ENCODE measurements around the gene ENO2. TPM values are rescaled to one million over a fixed set of nuclear protein-coding genes. Genes with fewer than 3 reads are reported as not detected.

The ENO2 gene
- total RNA-seq, 1 donor from 2014 or later: 2.9 TPM

DNA sequence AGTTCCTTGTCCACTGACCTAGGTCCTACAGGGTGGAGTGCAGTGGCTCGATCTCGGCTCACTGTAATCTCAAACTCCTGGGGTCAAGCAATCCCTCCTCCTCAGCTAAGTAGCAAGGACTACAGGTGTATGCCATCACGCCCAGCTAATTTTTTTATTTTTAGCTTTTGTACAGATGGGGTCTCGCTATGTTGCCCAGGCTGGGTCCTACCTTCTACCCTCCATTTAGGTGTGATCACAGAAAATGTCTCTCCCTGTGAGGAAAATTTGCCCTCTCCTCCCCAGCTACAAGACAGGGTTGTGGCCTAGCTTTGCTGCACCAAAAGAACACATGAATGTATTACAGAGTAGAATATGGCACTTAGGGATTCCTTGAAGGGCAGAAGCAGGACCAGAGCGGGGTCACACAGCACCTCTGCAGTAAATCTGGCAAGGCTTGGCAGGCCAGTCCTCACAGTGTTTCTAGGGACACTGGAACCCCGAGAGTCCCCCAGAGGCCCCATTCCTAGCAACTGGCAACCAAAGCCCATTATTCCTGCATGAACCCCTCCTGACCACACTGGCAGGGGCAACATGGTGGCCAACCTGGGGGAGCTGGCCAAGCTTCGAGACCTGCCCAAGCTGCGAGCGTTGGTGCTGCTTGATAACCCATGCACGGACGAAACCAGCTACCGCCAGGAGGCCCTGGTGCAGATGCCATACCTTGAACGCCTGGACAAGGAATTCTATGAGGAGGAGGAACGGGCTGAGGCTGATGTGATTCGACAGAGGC, 2.0 kb upstream of the ENO2 start:
- DNase-seq: no peak

DNA sequence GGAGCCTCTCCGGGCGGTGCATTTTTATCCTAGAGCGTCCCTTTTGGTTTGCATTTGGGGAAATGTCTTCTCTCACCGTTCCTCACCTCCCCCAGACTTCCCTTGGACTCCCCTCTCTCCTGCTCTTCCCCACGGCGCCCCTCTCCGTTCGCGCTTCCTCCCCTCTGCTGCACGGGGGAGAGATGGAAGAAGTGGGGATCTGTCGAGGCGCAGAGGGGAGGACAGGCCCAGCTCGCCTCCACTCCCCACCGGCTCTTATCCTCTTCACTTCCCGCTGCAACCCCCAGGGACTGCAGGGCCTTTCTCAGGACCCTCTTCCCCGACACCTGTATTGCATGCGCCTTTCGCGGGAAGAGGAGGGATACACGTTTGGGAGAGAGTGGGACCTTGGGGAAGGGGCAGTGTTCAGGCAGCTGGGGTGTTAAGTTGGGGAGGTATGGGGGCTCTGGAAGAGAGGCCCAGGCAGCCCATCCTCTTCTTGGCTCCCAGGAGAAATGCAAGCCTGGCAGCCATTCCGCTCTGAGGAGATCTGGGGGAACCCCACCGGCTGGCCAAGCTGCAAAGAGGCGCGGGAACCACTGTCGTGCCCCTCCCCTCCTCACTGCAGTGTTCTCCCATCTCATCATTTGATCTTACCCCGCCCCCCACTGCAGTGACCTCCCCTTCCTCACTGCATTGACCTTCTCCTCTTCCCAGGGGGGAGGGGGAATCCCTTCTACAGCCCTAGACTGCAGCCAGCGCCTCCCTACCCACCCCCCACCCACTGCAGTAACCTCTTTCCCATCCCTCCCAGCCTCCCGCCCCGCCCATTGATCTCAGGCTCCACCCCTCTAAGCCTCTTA, 788 bp downstream of the ENO2 start:
- DNase-seq: no peak

DNA sequence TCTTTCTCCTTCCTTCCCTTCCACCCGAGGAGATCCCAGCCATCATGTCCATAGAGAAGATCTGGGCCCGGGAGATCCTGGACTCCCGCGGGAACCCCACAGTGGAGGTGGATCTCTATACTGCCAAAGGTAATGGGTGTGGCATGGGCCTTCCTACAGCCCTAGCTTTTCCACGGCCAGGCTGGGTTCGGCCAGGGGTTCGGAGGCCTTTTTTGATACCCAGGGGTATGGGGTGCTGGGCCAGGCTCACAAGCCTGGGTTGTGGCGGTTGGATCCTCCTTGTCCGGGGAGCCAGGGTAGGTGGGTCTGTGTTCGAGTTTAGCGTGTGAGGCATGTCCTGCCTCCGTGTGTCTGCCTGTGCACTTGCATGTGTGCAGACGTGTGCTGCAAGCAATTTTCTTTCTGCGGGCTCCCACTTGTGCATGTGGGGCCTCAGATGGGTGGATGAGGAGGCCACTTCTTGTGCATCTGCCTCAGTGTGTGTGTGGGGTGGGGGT, 1.5 kb downstream of the ENO2 start:
- no peak for DNase-seq

DNA sequence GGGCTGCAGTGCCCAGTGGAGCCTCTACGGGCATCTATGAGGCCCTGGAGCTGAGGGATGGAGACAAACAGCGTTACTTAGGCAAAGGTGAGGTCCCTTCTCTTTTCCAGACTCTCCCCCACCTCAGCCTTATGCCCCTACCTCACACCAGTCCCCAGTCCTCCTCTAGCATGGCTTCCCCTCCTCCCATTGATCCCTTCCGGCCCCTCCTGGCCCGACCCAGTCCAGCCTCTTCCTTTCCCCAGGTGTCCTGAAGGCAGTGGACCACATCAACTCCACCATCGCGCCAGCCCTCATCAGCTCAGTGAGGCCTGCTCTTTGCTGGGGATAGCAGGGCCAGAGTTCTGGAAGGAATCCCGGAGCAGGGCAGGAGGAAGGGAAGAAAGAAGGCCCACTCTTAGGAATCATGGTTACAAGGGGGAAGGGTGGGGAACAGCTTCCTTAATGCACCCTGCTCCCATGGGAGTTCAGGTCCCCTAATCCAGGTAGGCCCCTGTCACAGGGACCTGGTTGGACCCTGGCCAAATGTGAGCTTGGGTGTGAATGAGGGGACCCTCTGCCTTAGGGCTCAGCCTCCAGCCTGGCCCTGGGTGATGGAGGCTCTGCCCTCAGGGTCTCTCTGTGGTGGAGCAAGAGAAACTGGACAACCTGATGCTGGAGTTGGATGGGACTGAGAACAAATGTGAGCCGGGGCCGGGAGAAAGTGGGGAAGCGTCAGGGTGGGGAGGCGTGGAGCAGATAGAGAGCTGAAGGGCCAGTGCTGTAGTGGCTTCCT, 2.2 kb downstream of the ENO2 start:
- no peak for DNase-seq

DNA sequence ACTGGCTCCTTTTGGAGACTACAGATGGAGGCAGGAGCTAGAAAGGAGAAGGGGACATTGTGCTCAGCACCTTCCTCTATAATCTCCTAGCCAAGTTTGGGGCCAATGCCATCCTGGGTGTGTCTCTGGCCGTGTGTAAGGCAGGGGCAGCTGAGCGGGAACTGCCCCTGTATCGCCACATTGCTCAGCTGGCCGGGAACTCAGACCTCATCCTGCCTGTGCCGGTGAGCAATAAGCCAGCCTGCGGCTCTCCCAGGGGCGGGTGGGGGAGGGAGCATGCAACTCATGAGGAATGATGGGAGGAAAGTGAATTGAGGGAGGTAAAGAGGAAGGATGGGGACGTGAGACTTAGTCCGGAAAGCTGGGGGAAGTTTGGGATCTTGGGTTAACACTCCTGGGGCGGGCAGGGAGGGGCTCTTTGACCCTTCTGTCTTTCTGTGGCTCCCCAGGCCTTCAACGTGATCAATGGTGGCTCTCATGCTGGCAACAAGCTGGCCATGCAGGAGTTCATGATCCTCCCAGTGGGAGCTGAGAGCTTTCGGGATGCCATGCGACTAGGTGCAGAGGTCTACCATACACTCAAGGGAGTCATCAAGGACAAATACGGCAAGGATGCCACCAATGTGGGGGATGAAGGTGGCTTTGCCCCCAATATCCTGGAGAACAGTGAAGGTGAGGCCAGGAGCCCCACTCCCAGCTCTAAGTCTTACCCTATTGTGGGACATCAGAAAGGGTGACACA, 3.3 kb downstream of the ENO2 start:
- no peak for DNase-seq

DNA sequence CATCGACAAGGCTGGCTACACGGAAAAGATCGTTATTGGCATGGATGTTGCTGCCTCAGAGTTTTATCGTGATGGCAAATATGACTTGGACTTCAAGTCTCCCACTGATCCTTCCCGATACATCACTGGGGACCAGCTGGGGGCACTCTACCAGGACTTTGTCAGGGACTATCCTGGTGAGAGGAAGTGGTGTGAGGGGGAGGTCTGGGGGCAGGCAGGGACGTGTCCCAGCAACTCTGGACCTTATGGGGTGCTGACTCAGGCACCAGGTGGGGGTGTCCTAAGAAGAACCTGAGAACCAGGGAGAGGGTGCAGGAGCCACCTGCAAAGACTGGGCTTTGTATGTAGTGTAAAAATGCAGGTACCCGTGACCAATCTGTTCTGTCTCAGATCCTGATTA, 5.2 kb downstream of the ENO2 start:
- no peak for DNase-seq

DNA sequence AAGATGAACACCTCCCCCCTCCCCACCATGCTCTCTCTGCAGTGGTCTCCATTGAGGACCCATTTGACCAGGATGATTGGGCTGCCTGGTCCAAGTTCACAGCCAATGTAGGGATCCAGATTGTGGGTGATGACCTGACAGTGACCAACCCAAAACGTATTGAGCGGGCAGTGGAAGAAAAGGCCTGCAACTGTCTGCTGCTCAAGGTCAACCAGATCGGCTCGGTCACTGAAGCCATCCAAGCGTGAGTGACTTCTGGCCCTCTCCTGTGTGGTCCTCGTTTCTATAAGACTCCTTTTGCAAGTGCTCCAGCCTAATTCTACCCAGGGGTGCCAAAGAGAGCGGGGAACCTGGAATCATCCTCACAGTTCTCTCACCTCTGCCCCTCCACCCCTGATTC, 7.2 kb downstream of the ENO2 start:
- no peak for DNase-seq

DNA sequence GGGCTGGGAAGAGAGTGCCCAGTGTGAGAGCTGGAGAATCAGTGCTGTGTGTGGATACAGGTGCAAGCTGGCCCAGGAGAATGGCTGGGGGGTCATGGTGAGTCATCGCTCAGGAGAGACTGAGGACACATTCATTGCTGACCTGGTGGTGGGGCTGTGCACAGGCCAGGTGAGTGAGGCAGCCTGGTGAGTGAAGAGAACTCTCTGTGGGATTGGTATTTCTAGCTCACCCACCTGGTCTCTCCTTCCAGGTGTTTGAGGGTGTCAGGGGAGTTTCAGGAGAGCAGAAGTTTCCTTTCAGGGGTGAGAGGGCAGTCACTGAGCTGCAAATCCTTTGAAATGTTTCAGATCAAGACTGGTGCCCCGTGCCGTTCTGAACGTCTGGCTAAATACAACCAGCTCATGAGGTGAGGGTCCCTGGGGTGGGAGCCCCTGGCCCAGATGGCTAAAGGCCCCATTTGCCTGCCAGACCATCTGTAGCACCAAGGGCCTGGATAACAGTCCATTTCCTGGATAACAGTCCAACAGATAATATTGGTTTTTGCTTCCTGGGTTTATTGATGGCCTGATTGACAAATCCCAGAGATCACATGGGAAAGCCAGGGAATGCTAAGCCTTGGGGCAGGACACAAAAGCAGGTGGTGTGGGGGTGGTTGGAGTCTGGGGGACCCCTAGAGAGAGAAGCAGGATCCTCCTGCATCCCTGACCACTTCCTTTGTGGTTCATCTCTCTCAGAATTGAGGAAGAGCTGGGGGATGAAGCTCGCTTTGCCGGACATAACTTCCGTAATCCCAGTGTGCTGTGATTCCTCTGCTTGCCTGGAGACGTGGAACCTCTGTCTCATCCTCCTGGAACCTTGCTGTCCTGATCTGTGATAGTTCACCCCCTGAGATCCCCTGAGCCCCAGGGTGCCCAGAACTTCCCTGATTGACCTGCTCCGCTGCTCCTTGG, 7.9 kb downstream of the ENO2 start:
- DNase-seq: no peak

DNA sequence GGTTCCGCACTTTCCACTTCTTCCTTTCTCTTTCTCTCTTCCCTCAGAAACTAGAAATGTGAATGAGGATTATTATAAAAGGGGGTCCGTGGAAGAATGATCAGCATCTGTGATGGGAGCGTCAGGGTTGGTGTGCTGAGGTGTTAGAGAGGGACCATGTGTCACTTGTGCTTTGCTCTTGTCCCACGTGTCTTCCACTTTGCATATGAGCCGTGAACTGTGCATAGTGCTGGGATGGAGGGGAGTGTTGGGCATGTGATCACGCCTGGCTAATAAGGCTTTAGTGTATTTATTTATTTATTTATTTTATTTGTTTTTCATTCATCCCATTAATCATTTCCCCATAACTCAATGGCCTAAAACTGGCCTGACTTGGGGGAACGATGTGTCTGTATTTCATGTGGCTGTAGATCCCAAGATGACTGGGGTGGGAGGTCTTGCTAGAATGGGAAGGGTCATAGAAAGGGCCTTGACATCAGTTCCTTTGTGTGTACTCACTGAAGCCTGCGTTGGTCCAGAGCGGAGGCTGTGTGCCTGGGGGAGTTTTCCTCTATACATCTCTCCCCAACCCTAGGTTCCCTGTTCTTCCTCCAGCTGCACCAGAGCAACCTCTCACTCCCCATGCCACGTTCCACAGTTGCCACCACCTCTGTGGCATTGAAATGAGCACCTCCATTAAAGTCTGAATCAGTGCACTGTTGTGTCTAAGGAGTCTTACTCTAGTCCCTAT, 8.8 kb downstream of the ENO2 start:
- no peak for DNase-seq

DNA sequence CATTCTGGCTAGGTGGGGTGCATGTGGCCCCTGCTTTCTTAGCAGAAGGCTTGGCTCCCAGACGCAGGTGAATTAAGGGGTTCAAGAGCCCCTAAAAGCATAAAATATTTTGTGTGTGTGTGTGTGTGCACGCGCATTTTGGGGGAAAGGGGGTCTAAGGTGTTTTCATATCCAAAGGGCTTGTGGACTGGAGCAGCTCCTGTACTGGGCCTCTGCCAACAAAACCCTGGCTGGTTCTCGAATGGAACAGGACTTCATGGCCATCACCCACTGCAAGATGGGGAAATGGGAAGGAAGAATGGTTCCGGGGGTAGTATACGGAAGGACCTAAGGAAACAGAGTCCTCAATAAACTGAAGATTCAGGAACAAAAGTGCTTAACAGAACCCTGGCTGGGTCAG, 9.5 kb downstream of the ENO2 start:
- DNase-seq: no peak

DNA sequence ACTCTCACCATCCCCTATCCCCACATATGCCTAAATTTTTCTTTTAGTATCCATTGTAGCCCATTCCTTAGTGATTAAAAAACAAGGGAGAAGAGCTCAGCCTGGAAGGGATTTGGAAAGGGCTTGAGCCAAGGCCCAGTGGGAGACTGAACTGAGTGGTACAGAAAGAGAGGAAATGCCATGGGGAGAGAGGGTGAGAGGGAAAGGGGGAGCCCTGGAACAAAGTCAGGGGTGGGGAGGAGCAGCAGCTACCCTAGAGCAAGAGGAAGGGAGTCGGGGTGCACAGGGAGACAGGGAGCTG, 10.8 kb downstream of the ENO2 start:
- no peak for DNase-seq

DNA sequence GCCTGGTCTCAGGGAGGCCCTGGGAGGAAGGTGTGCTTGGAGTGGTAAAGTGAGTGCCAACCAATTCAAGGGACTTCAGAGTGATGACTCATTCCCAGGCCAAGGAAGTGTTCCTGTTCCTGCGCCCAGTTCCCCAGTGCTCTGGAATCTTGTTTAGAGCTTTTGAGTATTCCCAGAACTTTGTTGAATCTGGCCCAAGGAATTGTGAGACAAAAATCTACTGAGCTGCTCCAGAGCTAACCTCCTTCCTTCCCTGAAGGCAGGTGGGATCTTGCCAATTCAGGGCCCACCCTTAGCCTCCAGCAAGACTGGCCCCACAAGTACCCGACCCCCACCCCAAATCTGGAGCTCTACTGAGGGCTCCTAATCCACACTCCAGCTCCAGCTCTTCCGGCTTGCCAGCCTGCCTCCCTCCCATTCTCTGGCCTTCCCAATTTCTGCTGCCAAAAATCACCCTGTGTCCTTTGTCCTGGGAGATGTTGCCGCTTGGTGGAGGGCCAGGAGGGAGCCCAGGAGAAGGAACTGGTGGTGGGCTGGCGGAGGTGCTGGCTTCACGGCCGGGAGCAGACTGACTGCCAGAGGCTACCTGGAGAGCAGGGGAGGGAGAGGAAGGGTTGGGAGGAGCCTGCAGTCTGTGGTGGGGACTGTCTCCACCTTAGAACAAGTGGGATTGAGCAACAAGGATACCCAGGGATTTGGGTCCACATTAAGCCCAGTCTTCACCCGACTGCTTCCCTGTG, 11.3 kb downstream of the ENO2 start:
- DNase-seq: peak; percentile 85

DNA sequence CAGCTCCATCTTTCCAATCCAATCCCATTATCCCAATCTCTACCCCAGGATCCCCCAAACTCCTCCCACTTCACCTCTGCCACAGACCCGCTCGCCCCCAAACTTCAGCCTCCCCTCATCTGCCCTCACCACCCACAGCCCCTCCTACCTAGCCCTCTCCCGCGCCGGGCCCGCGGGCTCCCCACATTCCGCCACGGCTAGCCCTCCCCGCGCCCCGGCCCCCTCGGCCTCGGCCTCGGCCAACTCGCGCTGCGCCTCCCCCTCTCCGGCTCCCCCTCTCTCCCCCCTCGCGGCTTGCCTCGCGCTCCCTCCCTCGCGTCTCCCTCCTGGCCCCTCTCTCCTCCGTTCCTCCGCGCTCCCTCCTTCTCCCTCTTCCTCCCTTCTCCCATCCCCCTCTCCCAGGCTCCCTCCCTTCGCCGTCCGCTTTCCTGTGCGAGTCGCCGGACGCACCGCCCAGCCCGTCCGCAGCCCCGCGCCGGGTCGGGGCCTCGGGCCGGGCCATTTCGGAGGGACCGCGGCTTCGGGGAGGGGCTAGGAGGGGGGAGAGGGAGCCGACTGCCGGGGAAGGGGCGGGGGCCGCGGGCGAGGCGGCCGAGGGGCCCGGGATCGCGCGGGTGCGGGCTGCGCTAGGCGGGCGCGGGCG, 13.1 kb downstream of the ENO2 start, which contains the start of gene ATN1:
Gene ATN1, plus strand, starts transcription at position 581 of the 643 bp plus-strand sequence. CDS start 6,043 bp downstream, outside the sequence.
- DNase-seq: peak; percentile 66

DNA sequence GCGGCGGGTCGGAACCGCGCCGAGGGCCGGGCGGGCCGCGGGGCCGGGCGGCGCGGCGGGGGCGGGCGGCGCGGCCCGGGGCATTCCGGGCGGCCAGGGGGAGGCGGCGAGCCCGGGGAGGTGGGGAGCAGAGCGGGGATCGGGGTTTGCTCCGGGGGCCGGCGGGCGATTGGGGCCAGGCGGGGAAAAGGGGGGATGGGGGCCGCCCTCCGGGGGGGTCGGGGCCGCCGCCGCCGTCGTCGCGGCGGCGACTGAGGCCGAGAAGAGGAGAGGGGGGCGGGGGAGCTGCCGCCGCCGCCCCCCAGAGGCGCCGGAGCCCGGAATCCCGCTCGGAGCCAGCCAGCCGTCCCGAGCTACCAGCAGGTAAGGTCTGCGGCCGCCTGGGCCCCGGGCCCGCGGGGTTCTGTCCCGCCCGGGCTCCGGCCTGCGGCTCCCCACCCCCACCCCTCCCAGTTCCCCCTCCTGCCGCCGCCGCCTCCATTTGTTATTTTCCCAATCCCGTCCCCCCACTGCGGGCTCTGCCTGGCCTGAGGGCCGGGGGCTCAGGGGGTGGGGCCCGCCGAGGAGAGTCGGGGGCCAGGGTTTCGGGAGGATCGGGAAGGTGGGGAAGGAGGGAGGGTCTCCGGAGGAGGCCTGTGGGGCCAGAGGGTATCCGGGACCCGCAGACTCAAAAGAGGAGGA, 13.8 kb downstream of the ENO2 start:
- DNase-seq: no peak

DNA sequence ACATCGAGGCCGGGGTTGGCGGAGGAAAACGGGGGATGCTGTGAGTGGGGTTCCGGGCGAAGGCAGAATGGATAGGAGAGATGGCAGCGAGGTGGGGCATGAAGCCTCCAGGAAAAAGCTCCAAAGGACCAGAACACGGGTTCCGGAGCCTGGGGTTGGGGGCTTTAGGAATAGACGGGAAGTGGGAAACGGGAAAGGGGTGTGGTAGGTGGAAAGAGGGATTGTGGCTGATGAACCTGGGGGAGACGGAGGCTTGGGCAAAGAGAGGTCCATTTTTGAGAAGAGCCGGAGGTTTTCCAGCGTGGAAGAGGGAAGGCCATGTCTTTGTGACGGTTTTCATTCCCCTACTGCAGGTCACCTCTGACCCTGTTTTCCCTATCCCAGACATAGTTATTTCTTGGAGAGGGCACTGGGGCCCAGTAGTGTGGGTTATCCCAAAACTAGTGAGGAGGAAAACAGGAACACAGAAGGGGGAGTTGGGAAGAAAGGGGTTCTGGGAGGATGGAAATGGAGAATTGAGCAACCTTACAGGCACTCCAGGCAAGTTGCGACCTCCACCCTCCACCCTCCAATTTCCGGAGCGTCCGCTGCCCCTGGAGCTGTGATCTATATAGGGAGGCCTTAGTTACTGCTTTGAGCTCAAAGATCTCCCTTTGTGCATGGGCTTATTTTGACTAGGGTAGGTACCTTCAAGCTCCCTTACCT, 14.5 kb downstream of the ENO2 start:
- no peak for DNase-seq

DNA sequence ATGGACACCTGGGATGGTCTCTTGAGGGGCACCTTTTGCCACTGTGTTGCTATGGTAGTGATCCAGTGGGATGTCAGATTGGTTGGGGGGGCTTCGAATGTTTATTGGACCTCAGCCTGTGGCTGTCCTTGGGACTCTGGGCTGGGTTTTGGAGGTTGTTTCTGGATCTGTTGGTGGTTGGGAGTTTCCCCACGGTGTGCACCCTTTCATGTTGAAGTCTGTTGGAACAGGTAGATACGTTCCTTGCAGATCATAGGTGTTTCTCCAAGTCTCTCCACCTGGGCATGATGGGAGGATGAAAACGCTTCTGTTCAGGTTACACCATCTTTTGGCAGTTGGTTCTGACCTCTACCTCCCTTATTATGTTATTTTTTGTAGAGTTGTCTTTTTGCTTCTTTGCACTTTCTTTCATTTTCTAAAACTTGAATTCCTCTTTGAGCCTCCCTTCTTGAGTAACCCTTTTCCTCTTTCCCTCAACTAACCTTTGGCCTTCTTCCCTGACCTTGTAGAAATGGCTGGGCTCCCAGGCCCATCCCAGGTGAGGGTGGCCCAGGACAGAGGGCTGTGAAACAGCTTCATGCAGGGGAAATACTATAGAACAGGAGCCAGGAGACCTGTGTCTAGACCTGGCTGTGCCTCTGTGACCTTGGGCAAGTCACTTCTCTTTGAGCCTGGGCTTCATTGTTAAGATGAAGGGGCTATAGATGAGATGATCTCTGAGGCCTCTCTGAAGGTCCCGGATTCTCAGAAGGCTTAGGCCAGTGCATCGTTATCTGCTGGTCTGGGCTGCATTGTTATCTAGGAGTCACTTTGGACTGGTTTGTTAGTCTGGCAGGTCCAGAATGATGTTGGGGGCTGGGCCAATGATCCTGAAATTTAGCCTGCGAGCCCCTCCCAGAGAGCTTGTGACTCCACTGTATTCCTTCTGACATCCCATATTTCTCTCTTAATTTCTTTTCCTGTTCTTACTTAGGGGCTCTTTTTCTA, 15.4 kb downstream of the ENO2 start:
- DNase-seq: no peak

DNA sequence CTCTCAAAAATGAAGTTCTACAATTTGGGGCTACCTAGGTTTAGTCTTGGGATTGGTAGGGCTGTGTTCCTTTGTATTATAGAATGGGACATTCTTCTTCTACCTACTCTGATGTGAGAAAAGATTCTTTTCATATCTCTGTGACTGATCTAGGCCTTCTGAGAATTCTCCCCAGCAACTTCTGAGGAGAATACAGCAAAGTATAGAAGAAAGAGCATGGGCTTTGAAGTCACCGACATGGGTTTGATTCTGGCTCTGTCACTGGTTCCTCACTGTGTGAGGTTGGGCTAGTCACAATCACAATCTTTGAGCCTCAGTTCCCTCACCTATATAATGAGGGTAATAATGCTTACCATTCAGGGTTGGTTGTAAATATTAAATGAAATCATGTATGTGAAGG, 18.4 kb downstream of the ENO2 start:
- no peak for DNase-seq
